ENCODE results near the gene CYTL1. TPM values are rescaled to one million over a fixed set of nuclear protein-coding genes. Genes with fewer than 3 reads are reported as not detected.

The CYTL1 gene
- total and polyA plus RNA-seq, 9 of the 15 experiments (the other 6 are each of a cell fraction or from before 2014, with no cell fraction given) = not detected

DNA sequence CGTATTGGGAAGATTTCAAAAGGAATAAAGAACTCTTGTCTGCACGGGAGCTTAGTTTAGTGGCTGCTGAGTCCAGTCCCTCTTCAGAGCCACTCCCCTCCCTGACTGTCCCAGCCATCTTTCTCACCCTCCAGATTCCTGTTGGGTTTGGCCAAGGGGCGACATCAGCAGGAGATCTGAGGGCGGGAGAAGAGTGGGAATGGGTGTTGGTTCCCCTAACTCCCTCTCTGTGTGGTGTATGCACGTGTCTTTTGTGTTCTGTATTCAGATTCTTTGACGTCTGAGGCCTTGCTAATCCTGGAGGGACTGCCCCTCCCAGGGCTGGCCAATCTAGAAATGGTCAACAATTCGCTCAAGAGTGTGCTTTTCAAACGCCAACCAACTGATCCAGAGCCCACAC is 37.4 kb downstream of the CYTL1 start:
- intact Hi-C loops (cut with micrococcal nuclease) = no loop called here
- TF ChIP-seq ZNF586 (CRISPR knock-in tag; conservative IDR thresholded peaks at IDR 0.05) (no peak), TGIF2 (CRISPR knock-in tag; IDR thresholded peaks at IDR 0.05) (no peak), ZNF232 (CRISPR knock-in tag; IDR thresholded peaks at IDR 0.05) (no peak), CEBPG (CRISPR knock-in tag; IDR thresholded peaks at IDR 0.05) (no peak), CEBPG (tag; conservative IDR thresholded peaks at IDR 0.05 in 1 of 2, IDR thresholded peaks at IDR 0.05 in 1 of 2) (no peak), MBD2 (IDR thresholded peaks at IDR 0.05; ENCODE audit: borderline replicate concordance, low read depth) (no peak), NR3C1 (CRISPR knock-in tag; IDR thresholded peaks at IDR 0.05) (no peak), MCM5 (IDR thresholded peaks at IDR 0.05; ENCODE audit: low read depth) (no peak), CBX8 (IDR thresholded peaks at IDR 0.05; ENCODE audit: borderline replicate concordance, extremely low read depth, low read depth, low read length, poor library complexity, severe bottlenecking) (no peak), ZNF217 (CRISPR knock-in tag; IDR thresholded peaks at IDR 0.05) (no peak)
- TF ChIP-seq, protein P1, sequence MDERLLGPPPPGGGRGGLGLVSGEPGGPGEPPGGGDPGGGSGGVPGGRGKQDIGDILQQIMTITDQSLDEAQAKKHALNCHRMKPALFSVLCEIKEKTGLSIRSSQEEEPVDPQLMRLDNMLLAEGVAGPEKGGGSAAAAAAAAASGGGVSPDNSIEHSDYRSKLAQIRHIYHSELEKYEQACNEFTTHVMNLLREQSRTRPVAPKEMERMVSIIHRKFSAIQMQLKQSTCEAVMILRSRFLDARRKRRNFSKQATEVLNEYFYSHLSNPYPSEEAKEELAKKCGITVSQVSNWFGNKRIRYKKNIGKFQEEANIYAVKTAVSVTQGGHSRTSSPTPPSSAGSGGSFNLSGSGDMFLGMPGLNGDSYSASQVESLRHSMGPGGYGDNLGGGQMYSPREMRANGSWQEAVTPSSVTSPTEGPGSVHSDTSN (CRISPR knock-in tag; IDR thresholded peaks at IDR 0.05; ENCODE audit: low read depth) = no peak
- TF ChIP-seq, protein P1 (tag; conservative IDR thresholded peaks at IDR 0.05; ENCODE audit: low read depth) = no peak
- TF ChIP-seq, protein P2, sequence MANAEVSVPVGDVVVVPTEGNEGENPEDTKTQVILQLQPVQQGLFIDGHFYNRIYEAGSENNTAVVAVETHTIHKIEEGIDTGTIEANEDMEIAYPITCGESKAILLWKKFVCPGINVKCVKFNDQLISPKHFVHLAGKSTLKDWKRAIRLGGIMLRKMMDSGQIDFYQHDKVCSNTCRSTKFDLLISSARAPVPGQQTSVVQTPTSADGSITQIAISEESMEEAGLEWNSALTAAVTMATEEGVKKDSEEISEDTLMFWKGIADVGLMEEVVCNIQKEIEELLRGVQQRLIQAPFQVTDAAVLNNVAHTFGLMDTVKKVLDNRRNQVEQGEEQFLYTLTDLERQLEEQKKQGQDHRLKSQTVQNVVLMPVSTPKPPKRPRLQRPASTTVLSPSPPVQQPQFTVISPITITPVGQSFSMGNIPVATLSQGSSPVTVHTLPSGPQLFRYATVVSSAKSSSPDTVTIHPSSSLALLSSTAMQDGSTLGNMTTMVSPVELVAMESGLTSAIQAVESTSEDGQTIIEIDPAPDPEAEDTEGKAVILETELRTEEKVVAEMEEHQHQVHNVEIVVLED (CRISPR knock-in tag; IDR thresholded peaks at IDR 0.05) = no peak
- TF ChIP-seq, protein P3, sequence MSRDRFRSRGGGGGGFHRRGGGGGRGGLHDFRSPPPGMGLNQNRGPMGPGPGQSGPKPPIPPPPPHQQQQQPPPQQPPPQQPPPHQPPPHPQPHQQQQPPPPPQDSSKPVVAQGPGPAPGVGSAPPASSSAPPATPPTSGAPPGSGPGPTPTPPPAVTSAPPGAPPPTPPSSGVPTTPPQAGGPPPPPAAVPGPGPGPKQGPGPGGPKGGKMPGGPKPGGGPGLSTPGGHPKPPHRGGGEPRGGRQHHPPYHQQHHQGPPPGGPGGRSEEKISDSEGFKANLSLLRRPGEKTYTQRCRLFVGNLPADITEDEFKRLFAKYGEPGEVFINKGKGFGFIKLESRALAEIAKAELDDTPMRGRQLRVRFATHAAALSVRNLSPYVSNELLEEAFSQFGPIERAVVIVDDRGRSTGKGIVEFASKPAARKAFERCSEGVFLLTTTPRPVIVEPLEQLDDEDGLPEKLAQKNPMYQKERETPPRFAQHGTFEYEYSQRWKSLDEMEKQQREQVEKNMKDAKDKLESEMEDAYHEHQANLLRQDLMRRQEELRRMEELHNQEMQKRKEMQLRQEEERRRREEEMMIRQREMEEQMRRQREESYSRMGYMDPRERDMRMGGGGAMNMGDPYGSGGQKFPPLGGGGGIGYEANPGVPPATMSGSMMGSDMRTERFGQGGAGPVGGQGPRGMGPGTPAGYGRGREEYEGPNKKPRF (IDR thresholded peaks at IDR 0.05; ENCODE audit: low read depth, low read length) = no peak
- TF ChIP-seq, protein P4, sequence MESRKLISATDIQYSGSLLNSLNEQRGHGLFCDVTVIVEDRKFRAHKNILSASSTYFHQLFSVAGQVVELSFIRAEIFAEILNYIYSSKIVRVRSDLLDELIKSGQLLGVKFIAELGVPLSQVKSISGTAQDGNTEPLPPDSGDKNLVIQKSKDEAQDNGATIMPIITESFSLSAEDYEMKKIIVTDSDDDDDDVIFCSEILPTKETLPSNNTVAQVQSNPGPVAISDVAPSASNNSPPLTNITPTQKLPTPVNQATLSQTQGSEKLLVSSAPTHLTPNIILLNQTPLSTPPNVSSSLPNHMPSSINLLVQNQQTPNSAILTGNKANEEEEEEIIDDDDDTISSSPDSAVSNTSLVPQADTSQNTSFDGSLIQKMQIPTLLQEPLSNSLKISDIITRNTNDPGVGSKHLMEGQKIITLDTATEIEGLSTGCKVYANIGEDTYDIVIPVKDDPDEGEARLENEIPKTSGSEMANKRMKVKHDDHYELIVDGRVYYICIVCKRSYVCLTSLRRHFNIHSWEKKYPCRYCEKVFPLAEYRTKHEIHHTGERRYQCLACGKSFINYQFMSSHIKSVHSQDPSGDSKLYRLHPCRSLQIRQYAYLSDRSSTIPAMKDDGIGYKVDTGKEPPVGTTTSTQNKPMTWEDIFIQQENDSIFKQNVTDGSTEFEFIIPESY (CRISPR knock-in tag; IDR thresholded peaks at IDR 0.05) = no peak

More for the DNA sequence above, 37.4 kb downstream of the CYTL1 start:
- Histone ChIP-seq H3K9ac (ENCODE audit: insufficient read depth in 1 of 2, low read depth in 2 of 2, low read length in 2 of 2) (no peak overlapping the region), H3K27ac (ENCODE audit: extremely low read depth, low read depth, low read length) (no peak overlapping the region), H3K4me1 (replicated peaks in 1 of 2; ENCODE audit: control insufficient read depth in 2 of 2, insufficient read depth in 2 of 2, low read length in 2 of 2) (no peaks in the 10 kb centered on the region), H3K36me3 (ENCODE audit: control insufficient read depth, insufficient read depth, low read length) (no peaks in the 10 kb centered on the region), H3K4me2 (ENCODE audit: insufficient read depth, low read length) (no peak overlapping the region), H3K9me1 (ENCODE audit: control insufficient read depth, insufficient read depth, low read length) (no peaks in the 10 kb centered on the region), H3K79me2 (ENCODE audit: control insufficient read depth, insufficient read depth, low read length) (no peaks in the 10 kb centered on the region), H3K27me3 (ENCODE audit: control insufficient read depth in 2 of 2, insufficient read depth in 2 of 2, low read length in 2 of 2) (peaks cover 4 to 34% of the 10 kb centered on the region in 2 experiments; a peak in 4 of 5 replicates), H2AFZ (ENCODE audit: low read depth, low read length) (no peak overlapping the region), H3K9me3 (replicated peaks; ENCODE audit: control insufficient read depth, insufficient read depth, low read depth, low read length) (no peaks in the 10 kb centered on the region), H3K4me3 (no peak overlapping the region), H4K20me1 (replicated peaks; ENCODE audit: control insufficient read depth, insufficient read depth, low read length) (no peaks in the 10 kb centered on the region)
- CTCF ChIA-PET (ENCODE audit: low intra/inter-chr PET ratio) = no interaction called here
- POLR2A ChIA-PET = interaction anchor here (0.7 kb wide), 1 partner anchor 45 kb away, joined by 3 read pairs; no protein-coding TSS in a partner anchor
- no peak for ATAC-seq
- BruUV-seq (replicated peaks) = no TSS peak
- no peak for DNase-seq (ENCODE audit: extremely low read depth in 1 of 4, low spot score in 3 of 4)
- WGBS (ENCODE audit: insufficient coverage, low coverage, missing lambda C conversion rate) = 2% methylated on average over 8 of the region's 8 CpGs
- in situ Hi-C loops (cut with MboI) = no loop called here
- no peak for FAIRE-seq
